HG02938 (cell line): Measurements from ENCODE around the gene PTPRD.
"Not testable (repeated sequence)": the region's sequence is repeated elsewhere in the genome, so short reads cannot be mapped to it uniquely, and the experiment has no call there.

Source experiments
- ATAC-seq: cut with Tn5 transposase; IDR thresholded peaks from one replicate; pipeline ENCODE4 v1.9.1; 2021; ENCODE audit warnings: mild to moderate bottlenecking, moderate library complexity; ENCODE audit not compliant: unreplicated experiment

PTPRD gene

GRCh38 chr9:9099646-9100045 lies 1513.2 kb downstream of the PTPRD start:
- no peak for ATAC-seq

GRCh38 chr9:9097254-9097653 lies 1515.5 kb downstream of the PTPRD start:
- not testable (repeated sequence) for ATAC-seq

DNA sequence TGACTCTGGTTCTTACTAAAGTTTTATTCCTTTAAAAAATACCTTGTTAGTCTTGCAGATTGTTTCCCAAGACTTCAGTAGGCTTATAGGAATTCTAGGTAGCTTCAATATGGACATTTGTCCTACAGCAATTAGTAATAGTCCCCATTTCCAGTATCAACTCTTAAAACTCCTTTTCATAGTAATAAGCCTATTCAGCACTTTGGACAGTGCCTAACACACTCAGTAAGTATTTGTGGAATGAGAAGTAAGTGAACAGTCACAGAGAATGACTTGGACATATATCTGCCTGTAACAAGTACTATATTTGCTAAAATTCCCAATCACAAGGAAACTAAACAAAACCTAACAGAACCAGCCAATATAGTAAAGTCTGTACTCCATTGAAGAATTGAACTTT lies 1521.4 kb downstream of the PTPRD start:
- ATAC-seq: no peak

DNA sequence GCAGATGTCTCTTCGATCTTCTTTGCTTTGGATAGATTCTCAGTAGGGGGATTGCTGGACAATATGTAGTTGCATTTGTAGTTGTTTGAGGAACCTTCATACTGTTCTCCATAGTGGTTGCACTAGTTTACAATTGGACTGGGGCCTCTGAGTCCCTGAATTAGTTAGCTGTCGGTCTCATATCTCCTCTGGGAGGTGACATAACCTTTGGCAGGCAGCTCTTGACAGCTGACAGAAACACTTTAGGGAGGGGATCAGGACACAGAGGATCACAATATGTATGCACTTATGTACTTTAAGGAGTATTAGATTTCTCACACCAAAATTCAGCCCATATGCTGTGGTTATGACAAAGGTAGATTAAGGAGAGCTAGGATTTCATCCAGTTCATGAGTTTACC lies 1533.3 kb downstream of the PTPRD start:
- ATAC-seq: no peak

GRCh38 chr9:9078301-9078700 lies 1534.5 kb downstream of the PTPRD start:
- ATAC-seq: no peak

- no peak for ATAC-seq
Observed at GRCh38 chr9:9061627-9062026, 1551.2 kb downstream of the PTPRD start.

- ATAC-seq: no peak
Observed at GRCh38 chr9:9054354-9054992, 1558.3 kb downstream of the PTPRD start.

- ATAC-seq: no peak
Observed at GRCh38 chr9:9045572-9045971, 1567.2 kb downstream of the PTPRD start.

DNA sequence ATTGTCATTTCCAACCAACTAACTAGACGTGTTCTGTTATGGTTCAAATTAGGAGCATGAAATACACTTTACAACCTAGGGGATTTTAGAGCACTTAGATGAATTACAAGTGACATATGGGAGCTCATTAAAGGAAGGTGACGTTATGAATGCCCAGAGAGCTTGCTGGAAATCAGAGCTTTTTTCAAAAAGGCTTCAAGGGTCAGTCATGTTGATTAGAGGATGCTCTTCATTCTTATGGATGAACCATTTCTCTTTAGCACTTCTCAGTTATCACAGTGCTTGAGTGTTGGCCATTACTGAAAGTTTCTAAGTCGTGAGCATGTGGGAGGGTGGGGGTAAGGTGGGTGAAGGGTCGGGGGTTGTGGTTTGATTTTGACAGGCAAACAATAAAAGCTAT lies 1567.7 kb downstream of the PTPRD start:
- no peak for ATAC-seq

GRCh38 chr9:9043788-9044187 lies 1569.0 kb downstream of the PTPRD start:
- not testable (repeated sequence) for ATAC-seq

- ATAC-seq: no peak
Observed at GRCh38 chr9:9041756-9042155, 1571.0 kb downstream of the PTPRD start.

DNA sequence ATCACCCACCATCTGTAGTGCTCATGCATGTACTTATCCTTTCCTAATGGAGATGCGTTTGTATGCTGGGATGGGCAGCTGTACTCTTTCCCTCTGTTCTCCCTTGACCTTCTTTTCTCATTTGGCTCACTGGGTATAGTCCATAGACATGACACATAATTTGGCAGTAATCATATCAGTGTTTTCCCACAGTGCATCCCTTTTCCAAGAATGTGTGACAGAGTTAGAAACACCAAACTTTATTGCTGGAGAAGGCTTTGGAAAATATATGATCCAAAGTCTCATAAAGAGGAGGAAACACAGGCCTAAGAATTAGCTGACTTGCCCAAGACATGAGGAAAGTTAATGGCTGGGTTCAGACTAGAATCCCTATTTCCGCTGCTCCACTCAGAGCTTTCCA lies 1579.8 kb downstream of the PTPRD start:
- ATAC-seq: no peak

DNA sequence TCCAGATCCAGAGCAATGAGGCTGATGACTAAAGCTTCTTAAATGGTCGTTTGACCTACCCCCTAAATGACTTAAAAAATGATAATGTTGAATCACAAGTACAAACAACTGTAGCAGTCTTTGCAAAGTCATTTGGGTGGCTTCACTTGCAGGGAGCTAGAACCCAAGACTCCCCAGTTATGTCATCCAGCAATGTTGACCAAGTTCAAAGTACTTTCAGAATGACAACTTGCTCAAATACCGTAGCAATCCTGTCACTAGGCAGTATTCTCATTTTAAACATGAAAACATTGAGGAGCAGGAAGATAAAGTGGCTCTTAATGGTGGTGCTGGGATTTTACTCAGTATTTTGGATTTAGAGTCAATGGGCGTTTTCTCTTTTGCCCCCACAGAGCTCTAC lies 1596.2 kb downstream of the PTPRD start:
- ATAC-seq: no peak

- no peak for ATAC-seq
Observed at GRCh38 chr9:9004810-9005209, 1608.0 kb downstream of the PTPRD start.

GRCh38 chr9:9002826-9003583 lies 1609.8 kb downstream of the PTPRD start:
- ATAC-seq: no peak

- ATAC-seq: no peak
Observed at GRCh38 chr9:8980496-8981013, 1632.2 kb downstream of the PTPRD start.

DNA sequence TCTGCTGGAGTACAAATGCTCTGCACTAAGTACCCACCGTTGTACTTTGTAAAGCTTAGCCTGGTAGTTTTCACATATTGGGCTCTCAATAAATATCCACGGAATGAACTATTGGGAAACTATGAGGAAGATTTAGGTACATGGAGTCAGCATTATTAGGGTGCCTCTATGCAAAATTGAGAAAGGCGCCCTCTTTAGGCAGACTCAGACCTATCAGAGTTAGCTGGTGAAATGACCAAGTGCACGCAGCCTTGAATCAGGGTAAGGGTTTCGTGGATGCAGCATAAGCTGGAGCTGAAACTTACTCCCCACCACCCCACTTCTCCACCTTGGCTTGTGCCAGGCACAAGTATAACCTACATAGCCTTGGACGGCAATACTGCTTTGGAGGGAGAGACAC lies 1634.5 kb downstream of the PTPRD start:
- ATAC-seq: no peak

GRCh38 chr9:8968350-8968749 lies 1644.5 kb downstream of the PTPRD start:
- not testable (repeated sequence) for ATAC-seq

DNA sequence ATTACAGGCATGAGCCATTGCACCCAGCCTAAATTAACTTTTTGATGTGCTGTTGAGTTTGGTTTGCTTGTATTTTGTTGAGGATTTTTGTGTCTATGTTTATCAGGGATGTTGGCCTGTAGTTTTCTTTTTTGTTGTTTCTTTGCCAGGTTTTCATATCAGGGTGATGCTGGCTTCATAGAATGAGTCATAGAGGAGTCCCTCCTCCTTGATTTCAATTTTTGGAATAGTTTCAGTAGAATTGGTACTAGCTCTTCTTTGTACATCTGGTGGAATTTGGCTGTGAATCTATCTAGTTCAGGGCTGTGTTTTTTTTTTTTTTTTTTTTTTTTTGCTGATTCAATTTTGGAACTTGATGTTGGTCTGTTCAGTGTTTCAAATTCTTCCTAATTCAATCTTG lies 1648.9 kb downstream of the PTPRD start:
- no peak for ATAC-seq

- no peak for ATAC-seq
Observed at GRCh38 chr9:8962084-8962483, 1650.7 kb downstream of the PTPRD start.

DNA sequence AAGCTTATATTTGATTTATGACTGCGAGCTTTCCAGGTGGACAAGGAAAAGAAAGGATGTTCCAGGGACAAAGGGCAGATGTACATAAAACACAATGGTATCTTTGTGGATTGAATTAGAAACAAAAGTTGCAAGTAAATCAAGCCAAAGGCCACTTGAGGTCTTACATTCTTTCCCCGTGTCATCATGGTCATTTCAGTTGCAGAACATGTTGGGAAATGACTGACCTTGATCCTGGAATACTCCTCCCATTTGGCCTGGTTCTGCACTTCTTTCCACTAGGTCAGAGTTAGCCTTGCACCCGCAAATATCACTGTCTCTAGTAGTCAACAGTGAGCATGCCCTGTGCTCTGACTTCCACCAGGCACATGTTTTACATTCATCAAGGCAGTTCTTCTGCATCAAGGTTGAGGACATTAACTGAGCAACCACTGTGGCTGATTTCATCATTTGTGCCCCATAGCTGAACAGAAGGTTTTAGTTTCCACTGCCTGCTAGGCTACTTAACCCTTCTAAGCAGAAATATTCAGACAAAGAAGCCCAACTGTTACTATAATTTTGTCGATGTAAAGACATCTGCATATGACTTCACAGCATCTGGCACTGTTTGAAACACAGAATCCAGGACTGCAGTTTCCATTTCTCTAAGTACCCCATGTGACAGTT lies 1651.5 kb downstream of the PTPRD start:
- ATAC-seq: no peak

DNA sequence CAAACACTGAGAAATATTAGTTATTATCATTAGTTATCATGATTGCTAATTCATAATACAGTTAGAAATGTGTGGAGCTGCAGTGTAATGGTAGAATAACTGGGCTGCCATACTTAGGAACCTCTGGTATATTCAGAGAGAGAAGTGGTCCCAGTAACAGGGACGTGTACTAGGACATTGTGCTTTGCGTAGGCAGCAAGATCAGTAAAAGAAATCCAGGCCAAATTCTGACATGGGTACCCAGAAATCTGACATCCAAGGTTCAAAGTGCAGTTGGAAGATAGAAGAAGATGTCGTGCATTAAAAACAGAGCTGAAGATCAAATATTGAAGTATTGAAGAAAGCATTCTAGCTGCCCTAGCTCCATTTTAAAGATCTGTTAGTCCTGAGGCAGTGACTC lies 1652.5 kb downstream of the PTPRD start:
- no peak for ATAC-seq
